GM19099 (cell line): Measurements from ENCODE around the gene MINDY4.

Experiments used
- POLR2A ChIP-seq: IDR thresholded peaks from 3 replicates; pipeline ENCODE4 v1.6.1; 2011; ENCODE audit warnings: low read depth; ENCODE audit not compliant: insufficient read length; ENCODE audit errors: extremely low read depth

Gene MINDY4

GRCh38 chr7:30929686-30930085 lies 158.5 kb downstream of the MINDY4 start:
- TF ChIP-seq POLR2A: no peak

- TF ChIP-seq POLR2A: no peak
These were observed 159.4 kb downstream of the MINDY4 start for GRCh38 chr7:30930621-30931020.

GRCh38 chr7:30931161-30931928 lies 160.1 kb downstream of the MINDY4 start:
- no peak for TF ChIP-seq POLR2A

- TF ChIP-seq POLR2A: no peak
These were observed 160.8 kb downstream of the MINDY4 start for GRCh38 chr7:30931929-30932540.

- TF ChIP-seq POLR2A: no peak
These were observed 161.3 kb downstream of the MINDY4 start for GRCh38 chr7:30932562-30932961.

GRCh38 chr7:30933124-30933974 lies 162.1 kb downstream of the MINDY4 start:
- no peak for TF ChIP-seq POLR2A

- no peak for TF ChIP-seq POLR2A
These were observed 163.0 kb downstream of the MINDY4 start for GRCh38 chr7:30934225-30934624.

GRCh38 chr7:30934732-30935568 lies 163.7 kb downstream of the MINDY4 start:
- TF ChIP-seq POLR2A: no peak

- no peak for TF ChIP-seq POLR2A
These were observed 164.3 kb downstream of the MINDY4 start for GRCh38 chr7:30935569-30935877.

- no peak for TF ChIP-seq POLR2A
These were observed 165.5 kb downstream of the MINDY4 start for GRCh38 chr7:30936650-30937245.

- no peak for TF ChIP-seq POLR2A
These were observed 166.2 kb downstream of the MINDY4 start for GRCh38 chr7:30937416-30937815.

- TF ChIP-seq POLR2A: no peak
These were observed 167.5 kb downstream of the MINDY4 start for GRCh38 chr7:30938435-30939316.

GRCh38 chr7:30941582-30942323 lies 170.5 kb downstream of the MINDY4 start:
- TF ChIP-seq POLR2A: no peak
